Loucy (cell line): ENCODE results near the gene MSMP.

Experiments
- H2AFZ ChIP-seq: fragments of 200-600 bp; sonication (generic); 2 replicates; pipeline ENCODE4 v1.6.0; 2016; ENCODE audit warnings: antibody characterized with exemption, mild to moderate bottlenecking, low read length, moderate library complexity
- H3F3A ChIP-seq: fragments of 200-600 bp; 2 replicates; pipeline ENCODE4 v1.6.0; 2016; ENCODE audit warnings: antibody characterized with exemption, low read depth, mild to moderate bottlenecking
- H3K27me3 ChIP-seq: fragments of 200-600 bp; sonication (generic); 2 replicates; pipeline ENCODE4 v1.6.1; 2014; ENCODE audit warnings: low read length, mild to moderate bottlenecking; ENCODE audit not compliant: insufficient read depth, poor library complexity, severe bottlenecking
- H3K36me3 ChIP-seq: fragments of 200-600 bp; sonication (generic); 2 replicates; pipeline ENCODE4 v1.6.1; 2016; ENCODE audit warnings: low read length; ENCODE audit not compliant: insufficient read depth
- H3K4me1 ChIP-seq: fragments of 200-600 bp; sonication (generic); 2 replicates; pipeline ENCODE4 v1.5.1; 2014; ENCODE audit warnings: low read length, mild to moderate bottlenecking; ENCODE audit not compliant: insufficient read depth, poor library complexity, severe bottlenecking
- H3K4me2 ChIP-seq: fragments of 200-600 bp; sonication (generic); 2 replicates; pipeline ENCODE4 v1.6.0; 2014; ENCODE audit warnings: antibody characterized with exemption, low read length, low read depth, mild to moderate bottlenecking; ENCODE audit not compliant: poor library complexity, severe bottlenecking
- H3K4me3 ChIP-seq: fragments of 200-600 bp; sonication (generic); 2 replicates; pipeline ENCODE4 v1.5.1; 2014; ENCODE audit warnings: low read length, mild to moderate bottlenecking, mixed read lengths; ENCODE audit not compliant: poor library complexity, severe bottlenecking
- H3K79me2 ChIP-seq: fragments of 200-600 bp; sonication (generic); 2 replicates; pipeline ENCODE4 v1.6.1; 2014; ENCODE audit warnings: low read length; ENCODE audit not compliant: insufficient read depth
- H3K9ac ChIP-seq: fragments of 200-600 bp; sonication (generic); 2 replicates; pipeline ENCODE4 v1.6.0; 2014; ENCODE audit warnings: mild to moderate bottlenecking, low read depth, low read length, moderate library complexity; ENCODE audit not compliant: poor library complexity, severe bottlenecking
- H3K9me2 ChIP-seq: fragments of 200-600 bp; sonication (generic); replicated peaks from 2 replicates; pipeline ENCODE4 v1.6.1; 2016; ENCODE audit warnings: low read depth, low read length, mixed read lengths
- H3K9me3 ChIP-seq: fragments of 200-600 bp; sonication (generic); 2 replicates; pipeline ENCODE4 v1.6.1; 2014; ENCODE audit warnings: mild to moderate bottlenecking, antibody characterized with exemption, low read length, low read depth; ENCODE audit not compliant: insufficient read depth
- H4K20me1 ChIP-seq: fragments of 200-600 bp; sonication (generic); 2 replicates; pipeline ENCODE4 v1.6.0; 2014; ENCODE audit warnings: antibody characterized with exemption, low read length, mild to moderate bottlenecking; ENCODE audit not compliant: insufficient read depth, poor library complexity, severe bottlenecking
- EZH2phosphoT487 ChIP-seq: fragments of 200-600 bp; IDR thresholded peaks from 2 replicates; pipeline ENCODE4 v1.6.1; 2018; ENCODE audit warnings: antibody characterized with exemption, mild to moderate bottlenecking, moderate library complexity, borderline replicate concordance
- TF ChIP-seq, protein P1 (sequence below): fragments of 200-600 bp; sonication (generic); conservative IDR thresholded peaks from 2 replicates; pipeline ENCODE4 v1.5.1; 2014; ENCODE audit warnings: mild to moderate bottlenecking, antibody characterized with exemption, low read length

The MSMP gene

GRCh38 chr9:35729101-35729500, 25.0 kb downstream of the MSMP start:
- TF ChIP-seq, protein P1, sequence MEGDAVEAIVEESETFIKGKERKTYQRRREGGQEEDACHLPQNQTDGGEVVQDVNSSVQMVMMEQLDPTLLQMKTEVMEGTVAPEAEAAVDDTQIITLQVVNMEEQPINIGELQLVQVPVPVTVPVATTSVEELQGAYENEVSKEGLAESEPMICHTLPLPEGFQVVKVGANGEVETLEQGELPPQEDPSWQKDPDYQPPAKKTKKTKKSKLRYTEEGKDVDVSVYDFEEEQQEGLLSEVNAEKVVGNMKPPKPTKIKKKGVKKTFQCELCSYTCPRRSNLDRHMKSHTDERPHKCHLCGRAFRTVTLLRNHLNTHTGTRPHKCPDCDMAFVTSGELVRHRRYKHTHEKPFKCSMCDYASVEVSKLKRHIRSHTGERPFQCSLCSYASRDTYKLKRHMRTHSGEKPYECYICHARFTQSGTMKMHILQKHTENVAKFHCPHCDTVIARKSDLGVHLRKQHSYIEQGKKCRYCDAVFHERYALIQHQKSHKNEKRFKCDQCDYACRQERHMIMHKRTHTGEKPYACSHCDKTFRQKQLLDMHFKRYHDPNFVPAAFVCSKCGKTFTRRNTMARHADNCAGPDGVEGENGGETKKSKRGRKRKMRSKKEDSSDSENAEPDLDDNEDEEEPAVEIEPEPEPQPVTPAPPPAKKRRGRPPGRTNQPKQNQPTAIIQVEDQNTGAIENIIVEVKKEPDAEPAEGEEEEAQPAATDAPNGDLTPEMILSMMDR: no peak
- TF ChIP-seq EZH2phosphoT487: no peak
- Histone ChIP-seq H3K79me2 (peaks cover 71% of the 10 kb centered on the region), H3K9me2 (no peaks in the 10 kb centered on the region), H3K4me3 (peak overlapping the region; percentile 81), H3K9ac (peak overlapping the region; percentile 92), H4K20me1 (peaks cover 33% of the 10 kb centered on the region), H3K36me3 (peaks cover 15% of the 10 kb centered on the region; the same call in 1 of the 2 replicates), H3K27me3 (no peaks in the 10 kb centered on the region), H3K4me2 (peak overlapping the region; percentile 99), H3K4me1 (peaks cover 56% of the 10 kb centered on the region), H3K9me3 (no peaks in the 10 kb centered on the region), H3F3A (peaks cover 17% of the 10 kb centered on the region), H2AFZ (no peak overlapping the region)

- Histone ChIP-seq H4K20me1 (peaks cover 26% of the 10 kb centered on the region), H3K9me2 (no peaks in the 10 kb centered on the region), H3K9me3 (no peaks in the 10 kb centered on the region), H3K79me2 (peaks cover 63% of the 10 kb centered on the region), H3K4me1 (peaks cover 52% of the 10 kb centered on the region), H3K36me3 (peaks cover 23% of the 10 kb centered on the region; the same call in 1 of the 2 replicates), H2AFZ (no peak overlapping the region), H3K9ac (peak overlapping the region; percentile 92), H3K27me3 (no peaks in the 10 kb centered on the region), H3K4me3 (peak overlapping the region; percentile 81), H3F3A (peaks cover 17% of the 10 kb centered on the region), H3K4me2 (peak overlapping the region; percentile 99)
- TF ChIP-seq, protein P1: no peak
These were observed 25.8 kb downstream of the MSMP start for GRCh38 chr9:35728041-35728971.

DNA sequence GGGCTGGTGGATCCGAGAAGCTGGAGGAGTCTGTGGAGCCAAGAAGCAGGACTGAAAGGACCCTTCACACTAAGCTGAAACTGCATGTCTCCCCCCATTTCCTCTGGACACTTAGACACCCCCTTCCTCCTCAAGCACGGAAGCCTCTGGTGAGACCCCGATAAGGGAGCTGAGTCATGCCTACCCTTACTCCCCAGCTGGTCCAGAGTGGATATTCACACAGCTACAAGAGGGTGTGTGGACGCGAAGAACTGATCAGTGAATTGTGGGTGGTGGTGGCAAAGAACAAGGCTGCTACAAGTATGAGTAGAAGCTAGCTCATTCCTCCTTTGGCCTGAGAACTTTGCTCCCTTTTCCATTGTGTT, 26.4 kb downstream of the MSMP start:
- Histone ChIP-seq H3K36me3 (peaks cover 27% of the 10 kb centered on the region; the same call in 1 of the 2 replicates), H3K27me3 (no peaks in the 10 kb centered on the region), H4K20me1 (peaks cover 23% of the 10 kb centered on the region), H3K9ac (peak overlapping the region; percentile 92), H3K9me3 (no peaks in the 10 kb centered on the region), H3K79me2 (peaks cover 63% of the 10 kb centered on the region), H3K4me3 (peak overlapping the region; percentile 81), H2AFZ (no peak overlapping the region), H3K4me1 (peaks cover 48% of the 10 kb centered on the region), H3K4me2 (peak overlapping the region; percentile 99), H3F3A (peaks cover 15% of the 10 kb centered on the region), H3K9me2 (no peaks in the 10 kb centered on the region)
- no peak for TF ChIP-seq EZH2phosphoT487
- TF ChIP-seq, protein P1: no peak
